Ecto neural progenitor cell (in vitro differentiated cells): Measurements from ENCODE around the gene COL25A1.
"Not testable (repeated sequence)": the region's sequence is repeated elsewhere in the genome, so short reads cannot be mapped to it uniquely, and the experiment has no call there.

Source experiments
- DNase-seq: peaks from one replicate; pipeline ENCODE4 v3.0.0-alpha.2; 2018; ENCODE audit warnings: low spot score

Gene COL25A1

GRCh38 chr4:109166586-109166985, 135.9 kb downstream of the COL25A1 start:
- no peak for DNase-seq

- no peak for DNase-seq
Observed at GRCh38 chr4:109166126-109166525, 136.3 kb downstream of the COL25A1 start.

- DNase-seq = no peak
Observed at GRCh38 chr4:109164011-109164410, 138.4 kb downstream of the COL25A1 start.

- DNase-seq = no peak
Observed at GRCh38 chr4:109163493-109163892, 139.0 kb downstream of the COL25A1 start.

- no peak for DNase-seq
Observed at GRCh38 chr4:109162759-109163158, 139.7 kb downstream of the COL25A1 start.

GRCh38 chr4:109160494-109160893, 142.0 kb downstream of the COL25A1 start:
- no peak for DNase-seq

GRCh38 chr4:109157696-109158095, 144.8 kb downstream of the COL25A1 start:
- DNase-seq = no peak

GRCh38 chr4:109157205-109157604, 145.3 kb downstream of the COL25A1 start:
- DNase-seq = no peak

GRCh38 chr4:109156356-109156755, 146.1 kb downstream of the COL25A1 start:
- DNase-seq = no peak

- no peak for DNase-seq
Observed at GRCh38 chr4:109155682-109156283, 146.7 kb downstream of the COL25A1 start.

- no peak for DNase-seq
Observed at GRCh38 chr4:109155084-109155483, 147.4 kb downstream of the COL25A1 start.

GRCh38 chr4:109154424-109154823, 148.0 kb downstream of the COL25A1 start:
- DNase-seq = no peak

- no peak for DNase-seq
Observed at GRCh38 chr4:109149836-109150235, 152.6 kb downstream of the COL25A1 start.

GRCh38 chr4:109148577-109149075, 153.8 kb downstream of the COL25A1 start:
- DNase-seq = no peak

- no peak for DNase-seq
Observed at GRCh38 chr4:109147135-109147534, 155.3 kb downstream of the COL25A1 start.

GRCh38 chr4:109146499-109146898, 156.0 kb downstream of the COL25A1 start:
- DNase-seq = no peak

GRCh38 chr4:109138125-109138524, 164.3 kb downstream of the COL25A1 start:
- not testable (repeated sequence) for DNase-seq

- DNase-seq = no peak
Observed at GRCh38 chr4:109134921-109135320, 167.5 kb downstream of the COL25A1 start.

- DNase-seq = no peak
Observed at GRCh38 chr4:109134268-109134667, 168.2 kb downstream of the COL25A1 start.

GRCh38 chr4:109131559-109131958, 170.9 kb downstream of the COL25A1 start:
- no peak for DNase-seq

- DNase-seq = no peak
Observed at GRCh38 chr4:109128589-109128988, 173.9 kb downstream of the COL25A1 start.

- DNase-seq = no peak
Observed at GRCh38 chr4:109127866-109128265, 174.6 kb downstream of the COL25A1 start.

GRCh38 chr4:109126856-109127255, 175.6 kb downstream of the COL25A1 start:
- DNase-seq = no peak

- no peak for DNase-seq
Observed at GRCh38 chr4:109125084-109125483, 177.4 kb downstream of the COL25A1 start.
